HepG2 (cell line): Measurements from ENCODE around the gene EMC8. TPM values are rescaled to one million over a fixed set of nuclear protein-coding genes. Genes with fewer than 3 reads are reported as not detected.

Experiments
- KLF13 ChIP-seq: sonication (generic); formaldehyde crosslinking; IDR thresholded peaks from 2 replicates; pipeline ENCODE4 v1.4.0; 2020; ENCODE audit warnings: mild to moderate bottlenecking, missing genetic modification reagents
- NFATC3 ChIP-seq: sonication (generic); formaldehyde crosslinking; IDR thresholded peaks from 2 replicates; pipeline ENCODE4 v1.5.1; 2020; ENCODE audit warnings: mild to moderate bottlenecking, missing genetic modification reagents
- ZFP82 ChIP-seq: sonication (generic); formaldehyde crosslinking; IDR thresholded peaks from 2 replicates; pipeline ENCODE4 v1.5.1; 2020; ENCODE audit warnings: mild to moderate bottlenecking, missing genetic modification reagents, borderline replicate concordance
- ZNF138 ChIP-seq: sonication (generic); formaldehyde crosslinking; IDR thresholded peaks from 2 replicates; pipeline ENCODE4 v1.5.0; 2020; ENCODE audit warnings: mild to moderate bottlenecking, low read depth, missing genetic modification reagents
- ZNF556 ChIP-seq: sonication (generic); formaldehyde crosslinking; IDR thresholded peaks from 2 replicates; pipeline ENCODE4 v1.4.0; 2020; ENCODE audit warnings: mild to moderate bottlenecking, missing genetic modification reagents, borderline replicate concordance
- polyA plus RNA-seq, 8 experiments: library from polyadenylated mRNA; depleted of rRNA in 3 of 8; stranded (reverse) in 7 of 8; unstranded in 1 of 8; fragments of >200 nt; fragmentation: Illumina TruSeq in 4 of 8; extraction: Trizol in 4 of 8; gene quantifications; 2 replicates each; pipeline versions ENCODE4 v1.2.1 to v1.2.3, GENCODE V29; 2011 to 2016; ENCODE audit warnings: low read depth in 4 of 8, missing spikeins in 1 of 8, mixed read lengths in 1 of 8; ENCODE audit not compliant: insufficient read depth in 1 of 8
- total RNA-seq, 5 experiments: library from RNA; depleted of rRNA; stranded (reverse); fragments of >200 nt; fragmentation: Illumina TruSeq; extraction: Trizol; gene quantifications; 2 replicates each; pipeline ENCODE4 v1.2.3, GENCODE V29; 2016; ENCODE audit warnings: low read depth in 1 of 5
- TF ChIP-seq, protein P1 (sequence below): sonication (generic); formaldehyde crosslinking; IDR thresholded peaks from 2 replicates; pipeline ENCODE4 v1.4.0; 2020; ENCODE audit warnings: missing genetic modification reagents
- TF ChIP-seq, protein P2 (sequence below): sonication (generic); formaldehyde crosslinking; conservative IDR thresholded peaks from 2 replicates; pipeline ENCODE4 v1.4.0; 2020; ENCODE audit warnings: mild to moderate bottlenecking, missing genetic modification reagents, moderate library complexity
- TF ChIP-seq, protein P3 (sequence below): sonication (generic); formaldehyde crosslinking; conservative IDR thresholded peaks from 2 replicates; pipeline ENCODE4 v1.4.0; 2020; ENCODE audit warnings: missing genetic modification reagents
- TF ChIP-seq, protein P4 (sequence below): sonication (generic); formaldehyde crosslinking; IDR thresholded peaks from 2 replicates; pipeline ENCODE4 v1.8.0; 2022; ENCODE audit warnings: mild to moderate bottlenecking, missing genetic modification reagents; ENCODE audit not compliant: insufficient replicate concordance

Gene EMC8
- total and polyA plus RNA-seq, 2 of the 13 experiments (the other 11 are each of a cell fraction or from before 2014, with no cell fraction given), result 55.0 to 76.0 TPM

DNA sequence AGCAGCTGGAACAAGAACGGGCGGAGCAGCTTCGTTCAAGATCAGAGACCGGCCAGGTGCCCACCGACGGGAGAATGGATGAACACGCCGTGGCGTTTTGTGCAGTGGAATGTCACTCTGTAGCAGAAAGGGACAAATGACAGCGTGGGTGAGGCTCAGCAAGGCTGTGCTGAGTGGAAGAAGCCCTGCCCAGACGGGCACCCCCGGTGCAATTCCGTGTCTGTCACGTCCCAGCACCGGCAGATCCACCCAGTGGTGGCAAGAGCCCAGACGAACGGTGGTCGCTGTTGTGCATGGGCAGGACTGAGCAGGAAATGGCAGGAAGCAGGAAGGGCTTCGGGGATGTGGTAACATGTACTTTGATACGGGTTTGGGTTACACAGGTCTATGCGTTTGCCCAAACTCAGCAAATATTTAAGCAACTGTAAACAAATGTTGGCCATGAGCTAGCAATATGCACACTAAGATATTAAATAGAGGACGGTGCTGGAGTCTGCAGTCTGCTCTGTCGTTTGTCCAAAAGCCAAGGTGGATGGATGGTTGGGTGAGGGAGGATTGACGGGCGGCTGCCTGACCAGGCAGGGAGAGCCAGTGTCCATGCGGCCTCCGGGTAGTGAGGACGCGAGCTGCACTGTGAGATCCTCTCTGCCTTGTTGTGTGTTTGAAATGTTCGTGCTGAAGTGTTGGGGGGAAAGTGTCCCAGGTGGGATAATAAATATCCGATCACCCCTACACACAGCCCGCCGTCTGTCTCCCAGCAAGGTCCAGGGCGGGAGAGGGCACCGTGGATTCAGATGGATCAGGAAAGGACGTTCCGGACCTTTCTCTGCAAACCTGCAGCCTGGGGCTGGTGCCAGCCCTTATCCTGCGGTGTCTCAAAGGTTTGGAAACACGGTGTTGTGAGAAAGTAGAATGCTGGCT, 48.6 kb upstream of the EMC8 start (continued):
- TF ChIP-seq, protein P1, sequence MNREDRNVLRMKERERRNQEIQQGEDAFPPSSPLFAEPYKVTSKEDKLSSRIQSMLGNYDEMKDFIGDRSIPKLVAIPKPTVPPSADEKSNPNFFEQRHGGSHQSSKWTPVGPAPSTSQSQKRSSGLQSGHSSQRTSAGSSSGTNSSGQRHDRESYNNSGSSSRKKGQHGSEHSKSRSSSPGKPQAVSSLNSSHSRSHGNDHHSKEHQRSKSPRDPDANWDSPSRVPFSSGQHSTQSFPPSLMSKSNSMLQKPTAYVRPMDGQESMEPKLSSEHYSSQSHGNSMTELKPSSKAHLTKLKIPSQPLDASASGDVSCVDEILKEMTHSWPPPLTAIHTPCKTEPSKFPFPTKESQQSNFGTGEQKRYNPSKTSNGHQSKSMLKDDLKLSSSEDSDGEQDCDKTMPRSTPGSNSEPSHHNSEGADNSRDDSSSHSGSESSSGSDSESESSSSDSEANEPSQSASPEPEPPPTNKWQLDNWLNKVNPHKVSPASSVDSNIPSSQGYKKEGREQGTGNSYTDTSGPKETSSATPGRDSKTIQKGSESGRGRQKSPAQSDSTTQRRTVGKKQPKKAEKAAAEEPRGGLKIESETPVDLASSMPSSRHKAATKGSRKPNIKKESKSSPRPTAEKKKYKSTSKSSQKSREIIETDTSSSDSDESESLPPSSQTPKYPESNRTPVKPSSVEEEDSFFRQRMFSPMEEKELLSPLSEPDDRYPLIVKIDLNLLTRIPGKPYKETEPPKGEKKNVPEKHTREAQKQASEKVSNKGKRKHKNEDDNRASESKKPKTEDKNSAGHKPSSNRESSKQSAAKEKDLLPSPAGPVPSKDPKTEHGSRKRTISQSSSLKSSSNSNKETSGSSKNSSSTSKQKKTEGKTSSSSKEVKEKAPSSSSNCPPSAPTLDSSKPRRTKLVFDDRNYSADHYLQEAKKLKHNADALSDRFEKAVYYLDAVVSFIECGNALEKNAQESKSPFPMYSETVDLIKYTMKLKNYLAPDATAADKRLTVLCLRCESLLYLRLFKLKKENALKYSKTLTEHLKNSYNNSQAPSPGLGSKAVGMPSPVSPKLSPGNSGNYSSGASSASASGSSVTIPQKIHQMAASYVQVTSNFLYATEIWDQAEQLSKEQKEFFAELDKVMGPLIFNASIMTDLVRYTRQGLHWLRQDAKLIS (CRISPR knock-in tag), result no peak
- TF ChIP-seq, protein P2, sequence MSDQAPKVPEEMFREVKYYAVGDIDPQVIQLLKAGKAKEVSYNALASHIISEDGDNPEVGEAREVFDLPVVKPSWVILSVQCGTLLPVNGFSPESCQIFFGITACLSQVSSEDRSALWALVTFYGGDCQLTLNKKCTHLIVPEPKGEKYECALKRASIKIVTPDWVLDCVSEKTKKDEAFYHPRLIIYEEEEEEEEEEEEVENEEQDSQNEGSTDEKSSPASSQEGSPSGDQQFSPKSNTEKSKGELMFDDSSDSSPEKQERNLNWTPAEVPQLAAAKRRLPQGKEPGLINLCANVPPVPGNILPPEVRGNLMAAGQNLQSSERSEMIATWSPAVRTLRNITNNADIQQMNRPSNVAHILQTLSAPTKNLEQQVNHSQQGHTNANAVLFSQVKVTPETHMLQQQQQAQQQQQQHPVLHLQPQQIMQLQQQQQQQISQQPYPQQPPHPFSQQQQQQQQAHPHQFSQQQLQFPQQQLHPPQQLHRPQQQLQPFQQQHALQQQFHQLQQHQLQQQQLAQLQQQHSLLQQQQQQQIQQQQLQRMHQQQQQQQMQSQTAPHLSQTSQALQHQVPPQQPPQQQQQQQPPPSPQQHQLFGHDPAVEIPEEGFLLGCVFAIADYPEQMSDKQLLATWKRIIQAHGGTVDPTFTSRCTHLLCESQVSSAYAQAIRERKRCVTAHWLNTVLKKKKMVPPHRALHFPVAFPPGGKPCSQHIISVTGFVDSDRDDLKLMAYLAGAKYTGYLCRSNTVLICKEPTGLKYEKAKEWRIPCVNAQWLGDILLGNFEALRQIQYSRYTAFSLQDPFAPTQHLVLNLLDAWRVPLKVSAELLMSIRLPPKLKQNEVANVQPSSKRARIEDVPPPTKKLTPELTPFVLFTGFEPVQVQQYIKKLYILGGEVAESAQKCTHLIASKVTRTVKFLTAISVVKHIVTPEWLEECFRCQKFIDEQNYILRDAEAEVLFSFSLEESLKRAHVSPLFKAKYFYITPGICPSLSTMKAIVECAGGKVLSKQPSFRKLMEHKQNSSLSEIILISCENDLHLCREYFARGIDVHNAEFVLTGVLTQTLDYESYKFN (CRISPR knock-in tag), result peak; percentile 97
- TF ChIP-seq NFATC3 (CRISPR knock-in tag), result no peak
- TF ChIP-seq, protein P3, sequence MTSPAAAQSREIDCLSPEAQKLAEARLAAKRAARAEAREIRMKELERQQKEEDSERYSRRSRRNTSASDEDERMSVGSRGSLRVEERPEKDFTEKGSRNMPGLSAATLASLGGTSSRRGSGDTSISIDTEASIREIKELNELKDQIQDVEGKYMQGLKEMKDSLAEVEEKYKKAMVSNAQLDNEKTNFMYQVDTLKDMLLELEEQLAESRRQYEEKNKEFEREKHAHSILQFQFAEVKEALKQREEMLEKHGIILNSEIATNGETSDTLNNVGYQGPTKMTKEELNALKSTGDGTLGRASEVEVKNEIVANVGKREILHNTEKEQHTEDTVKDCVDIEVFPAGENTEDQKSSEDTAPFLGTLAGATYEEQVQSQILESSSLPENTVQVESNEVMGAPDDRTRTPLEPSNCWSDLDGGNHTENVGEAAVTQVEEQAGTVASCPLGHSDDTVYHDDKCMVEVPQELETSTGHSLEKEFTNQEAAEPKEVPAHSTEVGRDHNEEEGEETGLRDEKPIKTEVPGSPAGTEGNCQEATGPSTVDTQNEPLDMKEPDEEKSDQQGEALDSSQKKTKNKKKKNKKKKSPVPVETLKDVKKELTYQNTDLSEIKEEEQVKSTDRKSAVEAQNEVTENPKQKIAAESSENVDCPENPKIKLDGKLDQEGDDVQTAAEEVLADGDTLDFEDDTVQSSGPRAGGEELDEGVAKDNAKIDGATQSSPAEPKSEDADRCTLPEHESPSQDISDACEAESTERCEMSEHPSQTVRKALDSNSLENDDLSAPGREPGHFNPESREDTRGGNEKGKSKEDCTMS (CRISPR knock-in tag), result no peak
- peak; percentile 66 for TF ChIP-seq ZNF138 (CRISPR knock-in tag)
- no peak for TF ChIP-seq KLF13 (CRISPR knock-in tag)
- peak; percentile 82; the same call in 1 of the 2 replicates for TF ChIP-seq ZNF556 (CRISPR knock-in tag)
- TF ChIP-seq, protein P4, sequence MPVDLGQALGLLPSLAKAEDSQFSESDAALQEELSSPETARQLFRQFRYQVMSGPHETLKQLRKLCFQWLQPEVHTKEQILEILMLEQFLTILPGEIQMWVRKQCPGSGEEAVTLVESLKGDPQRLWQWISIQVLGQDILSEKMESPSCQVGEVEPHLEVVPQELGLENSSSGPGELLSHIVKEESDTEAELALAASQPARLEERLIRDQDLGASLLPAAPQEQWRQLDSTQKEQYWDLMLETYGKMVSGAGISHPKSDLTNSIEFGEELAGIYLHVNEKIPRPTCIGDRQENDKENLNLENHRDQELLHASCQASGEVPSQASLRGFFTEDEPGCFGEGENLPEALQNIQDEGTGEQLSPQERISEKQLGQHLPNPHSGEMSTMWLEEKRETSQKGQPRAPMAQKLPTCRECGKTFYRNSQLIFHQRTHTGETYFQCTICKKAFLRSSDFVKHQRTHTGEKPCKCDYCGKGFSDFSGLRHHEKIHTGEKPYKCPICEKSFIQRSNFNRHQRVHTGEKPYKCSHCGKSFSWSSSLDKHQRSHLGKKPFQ, result peak; percentile 50
- TF ChIP-seq ZFP82 (CRISPR knock-in tag), result 0 out of 2 replicates have a peak, but pooled peaks have one; percentile 26
